ENCODE results near the gene VWF.
A peak's percentile ranks its signal among the peaks of the same experiment; 100 is the strongest.

VWF gene

GRCh38 chr12:6061660-6062059, 62.8 kb downstream of the VWF start:
- FAIRE-seq (no peak), DNase-seq (ENCODE audit: low spot score) (no peak)

GRCh38 chr12:6059860-6060565, 64.5 kb downstream of the VWF start:
- DNase-seq (ENCODE audit: low spot score) (no peak), FAIRE-seq (no peak)

- FAIRE-seq (no peak), DNase-seq (ENCODE audit: low spot score) (no peak)
Observed at GRCh38 chr12:6059221-6059620, 65.2 kb downstream of the VWF start.

GRCh38 chr12:6058481-6059161, 65.8 kb downstream of the VWF start:
- FAIRE-seq (no peak), DNase-seq (ENCODE audit: low spot score) (no peak)

GRCh38 chr12:6057700-6058099, 66.8 kb downstream of the VWF start:
- DNase-seq (ENCODE audit: low spot score), result no peak

GRCh38 chr12:6056406-6057240, 67.8 kb downstream of the VWF start:
- DNase-seq (ENCODE audit: low spot score) (no peak), FAIRE-seq (no peak)

More at GRCh38 chr12:6057700-6058099, 66.8 kb downstream of the VWF start:
- no peak for FAIRE-seq

- no peak for DNase-seq (ENCODE audit: low spot score)
- no peak for FAIRE-seq
Observed at GRCh38 chr12:6053541-6053940, 70.9 kb downstream of the VWF start.

GRCh38 chr12:6052940-6053329, 71.5 kb downstream of the VWF start:
- DNase-seq (ENCODE audit: low spot score) (no peak), FAIRE-seq (no peak)

GRCh38 chr12:6052206-6052939, 72.1 kb downstream of the VWF start:
- FAIRE-seq, result no peak

GRCh38 chr12:6049992-6050391, 74.5 kb downstream of the VWF start:
- DNase-seq (ENCODE audit: low spot score) (no peak), FAIRE-seq (no peak)

More at GRCh38 chr12:6052206-6052939, 72.1 kb downstream of the VWF start:
- DNase-seq (ENCODE audit: low spot score), result no peak

GRCh38 chr12:6049587-6049986, 74.9 kb downstream of the VWF start:
- no peak for DNase-seq (ENCODE audit: low spot score)
- no peak for FAIRE-seq

- FAIRE-seq (no peak), DNase-seq (ENCODE audit: low spot score) (no peak)
Observed at GRCh38 chr12:6047249-6048237, 76.9 kb downstream of the VWF start.

GRCh38 chr12:6046511-6047180, 77.8 kb downstream of the VWF start:
- DNase-seq (ENCODE audit: low spot score) (no peak), FAIRE-seq (no peak)

GRCh38 chr12:6045438-6045837, 79.0 kb downstream of the VWF start:
- FAIRE-seq, result no peak
- DNase-seq (ENCODE audit: low spot score), result no peak

- FAIRE-seq (no peak), DNase-seq (ENCODE audit: low spot score) (no peak)
Observed at GRCh38 chr12:6044082-6044481, 80.4 kb downstream of the VWF start.

GRCh38 chr12:6042446-6042845, 82.0 kb downstream of the VWF start:
- FAIRE-seq, result no peak
- DNase-seq (ENCODE audit: low spot score), result no peak

GRCh38 chr12:6041891-6042290, 82.6 kb downstream of the VWF start:
- FAIRE-seq, result no peak

GRCh38 chr12:6040815-6041214, 83.7 kb downstream of the VWF start:
- FAIRE-seq (no peak), DNase-seq (ENCODE audit: low spot score) (no peak)

More at GRCh38 chr12:6041891-6042290, 82.6 kb downstream of the VWF start:
- DNase-seq (ENCODE audit: low spot score), result no peak

- FAIRE-seq (no peak), DNase-seq (ENCODE audit: low spot score) (peak; percentile 27)
Observed at GRCh38 chr12:6039894-6040601, 84.4 kb downstream of the VWF start.
